OCI-LY3 (cell line): ENCODE data around the gene SPIRE1.

Source experiments
- EZH2phosphoT487 ChIP-seq: fragments of 200-600 bp; shearing (Covaris generic); IDR thresholded peaks from 2 replicates; pipeline ENCODE4 v1.6.1; 2018; ENCODE audit warnings: antibody characterized with exemption, mixed run types, low read depth
- TF ChIP-seq, protein P1 (sequence below): fragments of 200-600, 300-600 bp; sonication (generic); IDR thresholded peaks from 2 replicates; pipeline ENCODE4 v1.5.1; 2014; ENCODE audit warnings: antibody characterized with exemption, low read length, low read depth

DNA sequence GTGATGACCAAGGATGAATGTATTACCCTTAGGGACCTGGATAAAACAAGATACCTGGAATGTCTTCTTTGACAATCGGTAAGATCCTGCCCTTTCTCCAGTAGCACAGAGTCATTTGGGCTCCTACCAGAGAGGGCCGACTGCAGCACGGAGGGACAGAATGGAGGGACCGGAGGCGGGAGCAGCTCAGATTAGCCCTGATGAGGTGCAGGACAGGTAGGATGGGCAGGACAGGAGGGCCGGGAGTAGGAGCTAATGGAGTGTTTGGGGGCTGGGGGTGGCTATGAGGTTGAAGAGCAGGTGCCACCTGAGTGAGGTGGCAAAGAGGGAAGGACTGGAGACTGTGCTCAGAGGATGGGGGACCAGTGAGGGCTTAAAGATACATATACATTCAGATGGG lies 260.1 kb downstream of the SPIRE1 start:
- TF ChIP-seq, protein P1, sequence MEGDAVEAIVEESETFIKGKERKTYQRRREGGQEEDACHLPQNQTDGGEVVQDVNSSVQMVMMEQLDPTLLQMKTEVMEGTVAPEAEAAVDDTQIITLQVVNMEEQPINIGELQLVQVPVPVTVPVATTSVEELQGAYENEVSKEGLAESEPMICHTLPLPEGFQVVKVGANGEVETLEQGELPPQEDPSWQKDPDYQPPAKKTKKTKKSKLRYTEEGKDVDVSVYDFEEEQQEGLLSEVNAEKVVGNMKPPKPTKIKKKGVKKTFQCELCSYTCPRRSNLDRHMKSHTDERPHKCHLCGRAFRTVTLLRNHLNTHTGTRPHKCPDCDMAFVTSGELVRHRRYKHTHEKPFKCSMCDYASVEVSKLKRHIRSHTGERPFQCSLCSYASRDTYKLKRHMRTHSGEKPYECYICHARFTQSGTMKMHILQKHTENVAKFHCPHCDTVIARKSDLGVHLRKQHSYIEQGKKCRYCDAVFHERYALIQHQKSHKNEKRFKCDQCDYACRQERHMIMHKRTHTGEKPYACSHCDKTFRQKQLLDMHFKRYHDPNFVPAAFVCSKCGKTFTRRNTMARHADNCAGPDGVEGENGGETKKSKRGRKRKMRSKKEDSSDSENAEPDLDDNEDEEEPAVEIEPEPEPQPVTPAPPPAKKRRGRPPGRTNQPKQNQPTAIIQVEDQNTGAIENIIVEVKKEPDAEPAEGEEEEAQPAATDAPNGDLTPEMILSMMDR = no peak
- TF ChIP-seq EZH2phosphoT487 = no peak
